ENCODE results near the gene TEAD1. TPM values are rescaled to one million over a fixed set of nuclear protein-coding genes. Genes with fewer than 3 reads are reported as not detected.

TEAD1 gene
- total and polyA plus RNA-seq, 4 donors: 9.1 to 38.4 (median 10.7) TPM

- Histone ChIP-seq H3K4me1 (ENCODE audit: control insufficient read depth in 4 of 4, insufficient read depth in 4 of 4, low read length in 3 of 4) (peaks cover 1 to 18% (median 7%) of the 10 kb centered on the region in 4 donors), H3K27ac (ENCODE audit: low read depth in 1 of 2, low read length in 2 of 2) (peak overlapping the region in 1 of 2 donors; percentile 46), H3K4me3 (ENCODE audit: low read depth in 1 of 3, low read length in 3 of 3) (no peak overlapping the region), H3K9ac (ENCODE audit: low read depth in 1 of 2, low read length in 2 of 2) (no peak overlapping the region), H3K36me3 (ENCODE audit: control insufficient read depth in 4 of 4, insufficient read depth in 3 of 4, low read depth in 1 of 4, low read length in 3 of 4) (peaks cover 0 to 2% (median 0%) of the 10 kb centered on the region in 4 donors), H3K27me3 (ENCODE audit: control insufficient read depth in 4 of 4, insufficient read depth in 4 of 4, low read length in 3 of 4) (no peaks in the 10 kb centered on the region), H3K9me3 (ENCODE audit: control insufficient read depth in 4 of 4, low read length in 3 of 4) (no peaks in the 10 kb centered on the region)
- TF ChIP-seq ZBTB33 (IDR thresholded peaks at IDR 0.05): no peak
- TF ChIP-seq REST (IDR thresholded peaks at IDR 0.05): no peak
- no peak for TF ChIP-seq EGR1 (IDR thresholded peaks at IDR 0.05; ENCODE audit: low read depth in 2 of 2)
- no peak for TF ChIP-seq NR2F2 (IDR thresholded peaks at IDR 0.05)
- no peak for TF ChIP-seq FOXA1 (IDR thresholded peaks at IDR 0.05)
- no peak for TF ChIP-seq TAF1 (conservative IDR thresholded peaks at IDR 0.05)
- no peak for TF ChIP-seq SP1 (IDR thresholded peaks at IDR 0.05)
- no peak for TF ChIP-seq MAX (IDR thresholded peaks at IDR 0.05)
- TF ChIP-seq YY1 (IDR thresholded peaks at IDR 0.05): no peak
- WGBS: 63% methylated on average over 2 of the region's 2 CpGs
- DNase-seq (ENCODE audit: low spot score): no peak
These were observed 193.3 kb downstream of the TEAD1 start for GRCh38 chr11:12867531-12867930.

GRCh38 chr11:12868315-12869073 lies 194.3 kb downstream of the TEAD1 start:
- H3K27ac ChIP-seq (ENCODE audit: low read depth in 1 of 2, low read length in 2 of 2): peak overlapping the region; percentile 46 to 64
- H3K4me3 ChIP-seq (ENCODE audit: low read depth in 1 of 3, low read length in 3 of 3): no peak overlapping the region
- H3K4me1 ChIP-seq (ENCODE audit: control insufficient read depth in 4 of 4, insufficient read depth in 4 of 4, low read length in 3 of 4): peaks cover 0 to 11% (median 4%) of the 10 kb centered on the region in 4 donors
- no peaks in the 10 kb centered on the region for H3K9me3 ChIP-seq (ENCODE audit: control insufficient read depth in 4 of 4, low read length in 3 of 4)
- peak; percentile 44 for TF ChIP-seq MAX (IDR thresholded peaks at IDR 0.05)
- TF ChIP-seq RAD21 (IDR thresholded peaks at IDR 0.05): peak; percentile 31 to 38
- TF ChIP-seq SP1 (IDR thresholded peaks at IDR 0.05): peak; percentile 14
- TF ChIP-seq RXRA (IDR thresholded peaks at IDR 0.05): peak in 1 of 2 donors; percentile 51
- peak; percentile 95 to 97 for TF ChIP-seq JUND (IDR thresholded peaks at IDR 0.05)
- TF ChIP-seq YY1 (IDR thresholded peaks at IDR 0.05): peak; percentile 80
- TF ChIP-seq HNF4A (conservative IDR thresholded peaks at IDR 0.05): peak; percentile 49 to 73
- TF ChIP-seq CTCF (IDR thresholded peaks at IDR 0.05; ENCODE audit: low read depth, low read length, missing input control): peak; percentile 10
- TF ChIP-seq ZBTB33 (IDR thresholded peaks at IDR 0.05): no peak
- TF ChIP-seq NR2F2 (IDR thresholded peaks at IDR 0.05): no peak
- peak; percentile 79 for TF ChIP-seq ATF3 (IDR thresholded peaks at IDR 0.05)
- whole genome bisulfite sequencing: 65% methylated on average over 3 of the region's 3 CpGs
- H3K36me3 ChIP-seq (ENCODE audit: control insufficient read depth in 4 of 4, insufficient read depth in 3 of 4, low read depth in 1 of 4, low read length in 3 of 4): peaks cover 0 to 2% (median 0%) of the 10 kb centered on the region in 4 donors
- H3K9ac ChIP-seq (ENCODE audit: low read depth in 1 of 2, low read length in 2 of 2): no peak overlapping the region
- H3K27me3 ChIP-seq (ENCODE audit: control insufficient read depth in 4 of 4, insufficient read depth in 4 of 4, low read length in 3 of 4): no peaks in the 10 kb centered on the region
- no peak for DNase-seq (ENCODE audit: low spot score)

All from liver (tissue), 9 donors.